ENCODE results near the gene SNX24. TPM values are rescaled to one million over a fixed set of nuclear protein-coding genes. Genes with fewer than 3 reads are reported as not detected.

The SNX24 gene
- total RNA-seq, 1 experiment from 2014 or later: 10.8 TPM

DNA sequence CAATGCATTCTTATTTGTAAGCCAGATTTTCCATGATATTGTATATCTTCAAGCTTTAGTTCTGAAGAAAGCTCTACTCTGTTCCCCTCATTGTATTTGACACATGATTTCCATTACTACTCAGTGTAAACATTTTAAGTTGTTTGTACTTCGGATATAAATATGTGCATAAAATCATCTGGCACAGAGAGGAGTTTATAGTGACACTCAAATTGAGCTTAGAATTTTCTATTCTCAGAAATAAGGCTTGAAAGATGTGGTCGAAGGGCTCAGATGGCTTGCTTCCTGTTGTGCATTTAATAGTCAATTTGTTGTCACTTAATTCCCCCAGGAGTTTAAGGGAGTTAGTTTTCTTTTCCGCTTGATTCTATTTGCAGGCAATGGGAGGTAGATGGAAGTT is 102.4 kb downstream of the SNX24 start:
- CTCF ChIA-PET: no interaction called here

DNA sequence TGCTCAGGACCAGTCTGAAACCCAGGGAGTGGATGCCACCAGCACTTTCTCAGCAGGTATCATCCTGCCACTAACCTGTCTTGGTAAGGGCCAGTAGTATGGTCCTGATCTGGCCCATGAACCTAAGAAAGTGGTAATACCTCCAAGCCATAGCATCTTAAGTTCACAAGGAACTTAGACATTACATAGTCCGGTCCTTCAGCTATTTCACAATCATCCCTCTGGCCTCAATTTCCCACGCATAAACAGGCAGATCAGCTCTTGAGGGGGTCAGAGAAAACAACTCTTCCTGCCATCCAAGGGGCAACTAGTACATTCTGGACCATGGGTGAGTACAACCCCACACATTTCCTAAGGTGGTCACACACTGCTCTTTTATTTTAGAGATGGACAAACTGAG is 102.9 kb downstream of the SNX24 start:
- BruUV-seq (replicated peaks): no TSS peak
- no peaks in the 10 kb centered on the region for H3K79me2 ChIP-seq (ENCODE audit: insufficient read depth, low read length)
- RAD21 ChIA-PET (ENCODE audit: low non-redundant PET in 1 of 2, low total read pairs in 2 of 2, uncharacterized antibody in 2 of 2, unreplicated experiment in 2 of 2): no interaction called here
- POLR2A ChIA-PET: no interaction called here
- no peak overlapping the region for H3K4me2 ChIP-seq (ENCODE audit: low read length)
- no peaks in the 10 kb centered on the region for H3K36me3 ChIP-seq (ENCODE audit: control insufficient read depth in 1 of 2, insufficient read depth in 2 of 2, low read length in 2 of 2)
- no peak overlapping the region for H3K9ac ChIP-seq (ENCODE audit: low read length)
- no peak overlapping the region for H2AFZ ChIP-seq (ENCODE audit: low read depth, low read length, poor library complexity, severe bottlenecking)
- no peaks in the 10 kb centered on the region for H3K4me1 ChIP-seq (ENCODE audit: control insufficient read depth in 1 of 2, insufficient read depth in 2 of 2, low read length in 2 of 2)
- no peaks in the 10 kb centered on the region for H3K9me3 ChIP-seq (ENCODE audit: control insufficient read depth in 1 of 2, insufficient read depth in 1 of 2, low read depth in 1 of 2, low read length in 2 of 2)
- ATAC-seq (no peak), DNase-seq (ENCODE audit: low read depth, low spot score) (no peak)
- no peak overlapping the region for H3K27ac ChIP-seq (ENCODE audit: low read depth, low read length)
- no peaks in the 10 kb centered on the region for H3K27me3 ChIP-seq (ENCODE audit: insufficient read depth, low read length)
- H4K20me1 ChIP-seq (ENCODE audit: insufficient read depth): no peaks in the 10 kb centered on the region
- intact Hi-C loops (cut with micrococcal nuclease): no loop called here
- CTCF ChIA-PET: no interaction called here
- no peak overlapping the region for H3K4me3 ChIP-seq (replicated peaks in 1 of 2; ENCODE audit: low read depth in 1 of 2, low read length in 2 of 2)
- H3K9me2 ChIP-seq (ENCODE audit: insufficient read depth): no peaks in the 10 kb centered on the region
- TF ChIP-seq, protein P1, sequence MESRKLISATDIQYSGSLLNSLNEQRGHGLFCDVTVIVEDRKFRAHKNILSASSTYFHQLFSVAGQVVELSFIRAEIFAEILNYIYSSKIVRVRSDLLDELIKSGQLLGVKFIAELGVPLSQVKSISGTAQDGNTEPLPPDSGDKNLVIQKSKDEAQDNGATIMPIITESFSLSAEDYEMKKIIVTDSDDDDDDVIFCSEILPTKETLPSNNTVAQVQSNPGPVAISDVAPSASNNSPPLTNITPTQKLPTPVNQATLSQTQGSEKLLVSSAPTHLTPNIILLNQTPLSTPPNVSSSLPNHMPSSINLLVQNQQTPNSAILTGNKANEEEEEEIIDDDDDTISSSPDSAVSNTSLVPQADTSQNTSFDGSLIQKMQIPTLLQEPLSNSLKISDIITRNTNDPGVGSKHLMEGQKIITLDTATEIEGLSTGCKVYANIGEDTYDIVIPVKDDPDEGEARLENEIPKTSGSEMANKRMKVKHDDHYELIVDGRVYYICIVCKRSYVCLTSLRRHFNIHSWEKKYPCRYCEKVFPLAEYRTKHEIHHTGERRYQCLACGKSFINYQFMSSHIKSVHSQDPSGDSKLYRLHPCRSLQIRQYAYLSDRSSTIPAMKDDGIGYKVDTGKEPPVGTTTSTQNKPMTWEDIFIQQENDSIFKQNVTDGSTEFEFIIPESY (IDR thresholded peaks at IDR 0.05; ENCODE audit: extremely low read depth, insufficient replicate concordance, low read length): no peak
- TF ChIP-seq, protein P2, sequence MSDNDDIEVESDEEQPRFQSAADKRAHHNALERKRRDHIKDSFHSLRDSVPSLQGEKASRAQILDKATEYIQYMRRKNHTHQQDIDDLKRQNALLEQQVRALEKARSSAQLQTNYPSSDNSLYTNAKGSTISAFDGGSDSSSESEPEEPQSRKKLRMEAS (IDR thresholded peaks at IDR 0.05): no peak
- TF ChIP-seq FOSL1 (IDR thresholded peaks at IDR 0.05; ENCODE audit: low read depth): no peak
- TF ChIP-seq JUND (IDR thresholded peaks at IDR 0.05): no peak
- TF ChIP-seq EZH2 (IDR thresholded peaks at IDR 0.05): no peak
- no peak for TF ChIP-seq REST (IDR thresholded peaks at IDR 0.05; ENCODE audit: low read depth)
- no peak for TF ChIP-seq CBX3 (IDR thresholded peaks at IDR 0.05; ENCODE audit: low read depth)
- no peak for TF ChIP-seq POLR2AphosphoS5 (IDR thresholded peaks at IDR 0.05; ENCODE audit: low read depth, low read length)
- no peak for TF ChIP-seq SIN3A (IDR thresholded peaks at IDR 0.05; ENCODE audit: low read depth)
- TF ChIP-seq ZFX (IDR thresholded peaks at IDR 0.05): no peak
- no peak for TF ChIP-seq TCF7L2 (IDR thresholded peaks at IDR 0.05; ENCODE audit: borderline replicate concordance, extremely low read depth, insufficient read depth, insufficient read length)
- no peak for TF ChIP-seq CEBPB (IDR thresholded peaks at IDR 0.05; ENCODE audit: low read depth)

More for the DNA sequence above, 102.4 kb downstream of the SNX24 start:
- Histone ChIP-seq H3K9ac (ENCODE audit: low read length) (no peak overlapping the region), H3K4me3 (replicated peaks in 1 of 2; ENCODE audit: low read depth in 1 of 2, low read length in 2 of 2) (no peak overlapping the region), H3K4me2 (ENCODE audit: low read length) (no peak overlapping the region), H3K36me3 (ENCODE audit: control insufficient read depth in 1 of 2, insufficient read depth in 2 of 2, low read length in 2 of 2) (no peaks in the 10 kb centered on the region), H3K9me3 (ENCODE audit: control insufficient read depth in 1 of 2, insufficient read depth in 1 of 2, low read depth in 1 of 2, low read length in 2 of 2) (no peaks in the 10 kb centered on the region), H3K9me2 (ENCODE audit: insufficient read depth) (no peaks in the 10 kb centered on the region), H3K27ac (ENCODE audit: low read depth, low read length) (no peak overlapping the region), H4K20me1 (ENCODE audit: insufficient read depth) (no peaks in the 10 kb centered on the region), H3K27me3 (ENCODE audit: insufficient read depth, low read length) (no peaks in the 10 kb centered on the region), H3K79me2 (ENCODE audit: insufficient read depth, low read length) (no peaks in the 10 kb centered on the region), H2AFZ (ENCODE audit: low read depth, low read length, poor library complexity, severe bottlenecking) (no peak overlapping the region), H3K4me1 (ENCODE audit: control insufficient read depth in 1 of 2, insufficient read depth in 2 of 2, low read length in 2 of 2) (0 out of 4 replicates have a peak, but pooled peaks cover 0 to 3% of the 10 kb centered on the region in 2 experiments)
- no peak for DNase-seq (ENCODE audit: low read depth, low spot score)
- ATAC-seq: no peak
- BruUV-seq (replicated peaks): no TSS peak
- intact Hi-C loops (cut with micrococcal nuclease): no loop called here
- TF ChIP-seq YY1 (IDR thresholded peaks at IDR 0.05; ENCODE audit: extremely low read depth, insufficient replicate concordance, low read depth, low read length) (no peak), SIN3A (IDR thresholded peaks at IDR 0.05; ENCODE audit: low read depth) (no peak), ELF1 (IDR thresholded peaks at IDR 0.05; ENCODE audit: borderline replicate concordance, low read depth) (no peak), RAD21 (IDR thresholded peaks at IDR 0.05; ENCODE audit: low read depth) (no peak), ZNF274 (IDR thresholded peaks at IDR 0.05; ENCODE audit: low read depth, low read length) (no peak), EZH2 (IDR thresholded peaks at IDR 0.05) (no peak), ZFX (IDR thresholded peaks at IDR 0.05) (no peak)
- RAD21 ChIA-PET (ENCODE audit: low non-redundant PET in 1 of 2, low total read pairs in 2 of 2, uncharacterized antibody in 2 of 2, unreplicated experiment in 2 of 2): no interaction called here
- POLR2A ChIA-PET: no interaction called here
